Right hindlimb (tissue), 1 donor: Measurements from ENCODE around the gene CNGB1.
"Not testable (repeated sequence)": the region's sequence is repeated elsewhere in the genome, so short reads cannot be mapped to it uniquely, and the experiment has no call there.

Experiments used
- DNase-seq: peaks from one replicate; pipeline ENCODE4 v3.0.0-alpha.2; 2018

CNGB1 gene

DNA sequence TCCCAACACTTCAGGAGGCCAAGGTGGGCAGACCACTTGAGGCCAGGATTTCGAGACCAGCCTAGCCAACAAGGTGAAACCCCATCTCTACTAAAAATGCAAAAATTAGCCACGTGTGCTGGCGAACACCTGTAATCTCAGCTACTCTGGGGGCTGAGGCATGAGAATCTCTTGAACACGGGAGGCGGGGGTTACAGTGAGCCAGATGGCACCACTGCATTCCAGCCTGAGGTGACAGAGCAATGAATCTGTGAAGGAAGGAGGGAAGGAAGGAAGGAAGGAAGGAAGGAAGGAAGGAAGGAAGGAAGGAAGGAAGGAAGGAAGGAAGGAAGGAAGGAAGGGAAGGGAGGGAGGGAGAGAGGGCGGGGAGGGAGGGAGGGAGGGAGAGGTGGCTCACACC, 124.0 kb downstream of the CNGB1 start:
- DNase-seq, result not testable (repeated sequence)

- no peak for DNase-seq
Measured at GRCh38 chr16:57846078-57846697, 124.7 kb downstream of the CNGB1 start.

GRCh38 chr16:57845115-57845514, 125.8 kb downstream of the CNGB1 start:
- no peak for DNase-seq

DNA sequence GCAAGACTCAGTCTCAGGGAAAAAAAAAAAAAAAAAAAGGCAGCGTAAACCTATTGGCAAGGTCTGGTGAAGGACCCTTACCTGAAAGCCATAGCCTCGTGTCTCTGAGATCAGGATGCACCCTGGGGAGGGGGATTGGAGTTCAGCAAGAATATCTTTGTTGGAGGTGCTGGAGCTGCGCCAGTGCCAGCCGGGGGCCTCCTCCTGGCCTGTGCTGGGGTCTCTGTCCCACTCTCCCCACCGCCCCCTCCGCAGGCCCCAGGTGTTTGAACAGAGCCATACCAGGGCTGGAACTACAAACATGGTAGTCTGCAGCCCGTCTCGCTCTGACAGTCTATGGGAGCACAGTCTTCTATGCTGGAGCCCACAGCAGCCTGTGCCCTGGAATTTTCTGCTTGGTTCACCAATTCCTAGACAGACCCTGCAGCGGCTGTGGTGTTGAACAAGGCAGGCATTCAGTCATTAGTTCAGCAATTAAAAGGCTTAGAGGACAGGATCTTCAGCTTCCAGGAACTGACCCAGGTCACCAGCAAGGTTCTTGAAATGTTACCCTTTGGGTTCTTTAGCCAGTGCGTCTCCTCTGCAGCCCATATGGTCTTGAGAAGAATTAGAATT, 126.4 kb downstream of the CNGB1 start:
- no peak for DNase-seq

DNA sequence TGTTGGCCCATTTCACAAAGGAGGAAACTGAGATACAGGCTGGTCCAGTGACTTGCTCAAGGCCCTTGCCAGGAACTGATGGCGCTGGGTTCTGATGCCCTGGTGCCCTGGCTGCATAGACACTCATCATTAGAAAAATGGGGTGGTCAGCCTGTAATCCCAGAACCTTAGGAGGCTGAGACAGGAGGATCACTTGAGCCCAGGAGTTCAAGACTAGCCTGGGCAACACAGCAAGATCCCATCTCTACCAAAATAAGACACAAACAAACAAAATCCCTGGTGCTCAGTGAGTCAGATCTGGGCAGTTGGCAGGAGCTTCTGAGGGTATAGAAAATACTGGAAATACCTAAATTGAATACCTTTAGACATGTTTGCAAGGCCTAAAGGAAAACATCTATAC, 127.5 kb downstream of the CNGB1 start:
- no peak for DNase-seq

GRCh38 chr16:57842601-57843000, 128.3 kb downstream of the CNGB1 start:
- no peak for DNase-seq

DNA sequence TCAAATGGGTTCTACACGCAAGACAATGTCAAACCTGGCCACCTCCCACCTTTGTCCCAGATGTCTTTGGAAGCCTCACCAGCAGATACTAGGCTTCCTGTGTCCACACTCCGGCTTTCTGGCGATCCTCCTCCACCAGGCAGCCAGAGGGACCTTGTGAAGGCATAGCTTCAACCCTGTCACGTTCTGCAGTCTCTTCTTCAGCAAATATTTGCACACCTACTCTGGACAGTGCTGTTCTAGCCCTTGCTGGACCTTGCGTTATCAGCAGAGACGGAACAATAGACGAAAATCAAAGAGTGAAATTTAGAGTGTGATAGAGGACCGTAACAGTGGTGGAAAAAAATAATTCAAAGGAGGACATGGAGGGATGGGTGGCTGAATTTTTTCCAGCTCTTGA, 130.1 kb downstream of the CNGB1 start:
- no peak for DNase-seq

GRCh38 chr16:57838161-57838560, 132.8 kb downstream of the CNGB1 start:
- no peak for DNase-seq

DNA sequence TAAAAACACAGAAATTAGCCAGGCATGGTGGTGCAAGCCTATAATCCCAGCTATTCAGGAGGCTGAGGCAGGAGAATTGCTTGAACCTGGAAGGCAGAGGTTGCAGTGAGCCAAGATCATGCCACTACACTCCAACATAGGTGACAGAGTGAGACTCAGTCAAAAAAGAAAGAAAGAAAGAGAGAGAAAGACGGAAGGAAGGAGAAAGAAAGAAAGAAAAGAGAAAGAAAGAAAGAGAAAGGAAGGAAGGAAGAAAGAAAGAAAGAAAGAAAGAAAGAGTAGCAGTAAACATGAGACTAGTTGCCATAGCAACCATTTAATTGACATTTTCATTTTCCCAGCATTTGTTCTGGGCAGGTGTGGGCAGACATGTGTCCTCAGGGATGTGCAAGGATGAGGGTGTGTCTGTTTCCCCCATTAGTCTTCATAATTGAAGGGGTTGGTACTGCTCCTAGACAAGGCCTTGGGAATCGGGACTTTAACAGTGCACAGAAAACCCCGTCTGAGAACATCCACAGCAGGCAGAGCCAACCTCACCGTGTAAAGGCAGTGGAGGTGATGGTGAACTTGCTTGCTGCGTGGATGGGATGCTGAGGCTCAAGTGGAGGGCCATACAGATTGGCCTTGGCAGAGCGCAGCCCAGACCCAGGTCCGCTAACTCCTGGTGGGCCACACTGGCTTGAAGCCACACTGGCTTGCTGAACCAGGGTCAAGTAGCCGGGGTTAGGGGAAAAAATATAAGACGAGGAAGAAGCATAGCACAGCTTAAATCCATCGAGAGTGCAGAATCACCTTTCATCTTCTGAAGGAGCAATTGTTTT, 133.4 kb downstream of the CNGB1 start:
- DNase-seq, result no peak

GRCh38 chr16:57835439-57835838, 135.5 kb downstream of the CNGB1 start:
- DNase-seq, result not testable (repeated sequence)

GRCh38 chr16:57834936-57835335, 136.0 kb downstream of the CNGB1 start:
- no peak for DNase-seq
